ENCODE results near the gene FRS2. TPM values are rescaled to one million over a fixed set of nuclear protein-coding genes. Genes with fewer than 3 reads are reported as not detected.

The FRS2 gene
- total and polyA plus RNA-seq, 10 of the 15 experiments (the other 5 are each of a cell fraction or from before 2014, with no cell fraction given): 1.1 to 13.1 (median 5.9) TPM

DNA sequence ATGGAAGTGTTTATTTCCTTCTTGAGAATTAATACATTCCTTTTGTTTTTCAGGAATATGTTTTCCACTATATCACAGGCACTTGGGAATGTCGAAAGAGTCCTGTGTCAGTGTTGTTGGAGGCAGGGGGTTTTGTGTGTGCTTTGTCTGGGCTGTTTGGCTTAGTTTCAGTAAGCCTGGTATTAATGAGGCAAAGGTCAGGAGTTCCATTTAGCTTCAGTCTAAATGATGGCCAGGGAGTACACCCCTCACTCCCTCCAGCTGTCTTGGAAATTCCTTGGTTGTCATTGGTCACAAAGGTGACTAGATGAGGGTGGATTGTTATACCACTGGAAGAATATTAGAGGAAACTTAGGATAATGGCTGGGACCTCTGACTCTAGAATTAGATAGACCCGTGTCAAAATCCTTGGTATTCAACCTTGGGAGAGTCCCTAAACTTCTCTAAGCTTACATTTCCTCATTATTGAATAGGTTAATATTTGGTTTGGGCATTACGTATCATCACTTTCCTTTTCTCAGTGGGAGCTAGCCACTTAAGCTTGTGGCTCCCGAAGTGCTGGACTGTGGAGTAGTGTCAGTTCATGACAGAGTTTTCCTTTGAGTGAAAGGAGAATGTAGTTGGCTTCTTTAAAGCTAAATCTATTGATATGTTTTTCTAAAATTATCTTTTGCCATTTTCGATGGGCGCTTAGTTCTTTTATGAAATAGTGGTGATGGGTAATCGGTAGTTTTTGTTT, 5.2 kb downstream of the FRS2 start:
- peaks cover 78% of the 10 kb centered on the region for H3K79me2 ChIP-seq (ENCODE audit: control insufficient read depth, insufficient read depth, low read length)
- 97% methylated on average over 7 of the region's 7 CpGs for WGBS (ENCODE audit: insufficient coverage, insufficient replicate concordance, low lambda C conversion rate, missing lambda C conversion rate)
- H3K9ac ChIP-seq (ENCODE audit: control insufficient read depth, insufficient read depth, low read length): no peak overlapping the region
- no TSS peak for BruUV-seq (replicated peaks)
- no peak for DNase-seq (ENCODE audit: low read depth, low spot score)
- peak overlapping the region; percentile 30; the same call in 1 of the 2 replicates for H3K4me2 ChIP-seq (ENCODE audit: control insufficient read depth, insufficient read depth)
- RAD21 ChIA-PET (ENCODE audit: unreplicated experiment): interaction anchor here (2.7 kb wide), 1 partner anchor 96 kb away, joined by 8 read pairs; no protein-coding TSS in a partner anchor
- intact Hi-C loops (cut with micrococcal nuclease; ENCODE audit: unreplicated experiment): no loop called here
- H3K27me3 ChIP-seq (replicated peaks in 1 of 2; ENCODE audit: control insufficient read depth in 2 of 2, insufficient read depth in 2 of 2, low read length in 1 of 2): no peaks in the 10 kb centered on the region
- no peaks in the 10 kb centered on the region for H3K36me3 ChIP-seq (ENCODE audit: control insufficient read depth in 2 of 2, insufficient read depth in 2 of 2, low read length in 1 of 2)
- no peaks in the 10 kb centered on the region for H4K20me1 ChIP-seq (ENCODE audit: control insufficient read depth, insufficient read depth)
- no peak overlapping the region for H2AFZ ChIP-seq (ENCODE audit: control insufficient read depth, low read depth, low read length)
- H3K9me3 ChIP-seq (replicated peaks; ENCODE audit: control insufficient read depth, insufficient read depth, low read length): no peaks in the 10 kb centered on the region; the same call in 1 of the 3 replicates
- CTCF ChIA-PET: interaction anchor here (1.1 to 2.7 kb wide), 4 partner anchors 9 to 96 kb away, joined by 3 to 10 read pairs (median 4); no protein-coding TSS in a partner anchor
- H3K27ac ChIP-seq (ENCODE audit: control insufficient read depth, insufficient read depth): no peak overlapping the region
- TF ChIP-seq MEF2B (IDR thresholded peaks at IDR 0.05; ENCODE audit: partially characterized antibody, poor library complexity, severe bottlenecking): no peak
- no peaks in the 10 kb centered on the region for H3K4me1 ChIP-seq (ENCODE audit: control insufficient read depth, insufficient read depth, low read length)
- POLR2A ChIA-PET: interaction anchor here (1.0 kb wide), 1 partner anchor 12 kb away, joined by 3 read pairs; no protein-coding TSS in a partner anchor
- no peak for FAIRE-seq
- SMC1A ChIA-PET (ENCODE audit: uncharacterized antibody, unreplicated experiment): interaction anchor here (0.5 to 1.4 kb wide), 6 partner anchors 9 to 115 kb away, joined by 3 to 5 read pairs (median 4); no protein-coding TSS in a partner anchor
- no peak overlapping the region for H3K4me3 ChIP-seq
- in situ Hi-C loops (cut with MboI): no loop called here
- no peak for ATAC-seq

DNA sequence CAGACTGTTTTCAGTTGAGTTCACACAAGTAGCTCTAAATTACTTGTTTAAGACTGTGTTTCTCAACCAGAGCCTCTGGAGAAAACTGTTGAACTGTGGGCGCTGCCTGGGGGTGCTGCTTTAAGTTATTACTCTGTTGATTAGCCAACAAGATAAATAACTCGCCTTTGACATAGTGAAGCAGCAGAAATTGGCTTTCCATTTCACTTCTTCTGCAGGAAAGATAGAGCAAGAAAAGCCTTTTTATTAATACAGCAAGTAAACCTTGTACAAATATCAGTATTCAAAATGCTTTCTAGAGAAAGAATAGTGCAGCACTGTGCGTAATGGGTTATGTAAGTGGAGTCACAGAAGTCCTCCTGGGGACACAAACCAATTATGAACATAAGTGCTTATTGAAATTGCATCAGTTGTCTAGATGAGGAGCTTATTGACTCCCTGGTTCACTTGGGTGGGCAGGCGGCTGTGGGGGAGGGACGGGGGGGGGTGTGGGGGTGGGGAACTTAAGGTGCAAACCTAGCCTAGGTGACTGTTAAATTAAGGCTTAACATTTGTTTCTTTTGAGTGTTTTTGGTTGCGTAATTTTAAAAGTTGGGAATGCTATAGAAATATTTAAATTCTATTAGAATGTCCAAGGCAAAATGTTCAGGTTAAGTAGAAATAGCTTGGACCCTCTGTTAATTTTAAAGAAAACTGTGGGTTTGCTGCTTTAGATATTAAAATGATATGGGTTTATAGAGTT, 6.3 kb downstream of the FRS2 start:
- Histone ChIP-seq H3K4me3 (no peak overlapping the region), H3K79me2 (ENCODE audit: control insufficient read depth, insufficient read depth, low read length) (peaks cover 69% of the 10 kb centered on the region), H3K9me3 (replicated peaks; ENCODE audit: control insufficient read depth, insufficient read depth, low read length) (no peaks in the 10 kb centered on the region; the same call in 1 of the 3 replicates), H3K9ac (ENCODE audit: control insufficient read depth, insufficient read depth, low read length) (no peak overlapping the region), H4K20me1 (ENCODE audit: control insufficient read depth, insufficient read depth) (no peaks in the 10 kb centered on the region), H3K36me3 (ENCODE audit: control insufficient read depth in 2 of 2, insufficient read depth in 2 of 2, low read length in 1 of 2) (no peaks in the 10 kb centered on the region; a peak in 1 of 4 replicates), H3K4me2 (ENCODE audit: control insufficient read depth, insufficient read depth) (no peak overlapping the region; the same call in 1 of the 2 replicates), H3K27me3 (replicated peaks in 1 of 2; ENCODE audit: control insufficient read depth in 2 of 2, insufficient read depth in 2 of 2, low read length in 1 of 2) (no peaks in the 10 kb centered on the region), H3K27ac (ENCODE audit: control insufficient read depth, insufficient read depth) (no peak overlapping the region), H2AFZ (ENCODE audit: control insufficient read depth, low read depth, low read length) (no peak overlapping the region), H3K4me1 (ENCODE audit: control insufficient read depth, insufficient read depth, low read length) (no peaks in the 10 kb centered on the region)
- no peak for DNase-seq (ENCODE audit: low read depth, low spot score)
- ChIA-PET POLR2A (interaction anchor here (0.6 to 1.0 kb wide), 2 partner anchors 10 to 59 kb away, joined by 3 to 6 read pairs; no protein-coding TSS in a partner anchor), RAD21 (ENCODE audit: unreplicated experiment) (interaction anchor here (2.7 kb wide), 1 partner anchor 95 kb away, joined by 8 read pairs; no protein-coding TSS in a partner anchor), CTCF (interaction anchor here (1.1 to 2.7 kb wide), 3 partner anchors 8 to 93 kb away, joined by 3 to 10 read pairs (median 4); no protein-coding TSS in a partner anchor), SMC1A (ENCODE audit: uncharacterized antibody, unreplicated experiment) (interaction anchor here (1.1 to 1.2 kb wide), 2 partner anchors 10 to 52 kb away, joined by 3 read pairs; no protein-coding TSS in a partner anchor)
- no TSS peak for BruUV-seq (replicated peaks)
- 89% methylated on average over 6 of the region's 6 CpGs for WGBS (ENCODE audit: insufficient coverage, insufficient replicate concordance, low lambda C conversion rate, missing lambda C conversion rate)
- intact Hi-C loops (cut with micrococcal nuclease; ENCODE audit: unreplicated experiment) (no loop called here), in situ Hi-C loops (cut with MboI) (no loop called here)
- ATAC-seq: no peak
- FAIRE-seq: no peak
- TF ChIP-seq RB1 (IDR thresholded peaks at IDR 0.05; ENCODE audit: borderline replicate concordance): no peak
- TF ChIP-seq ZNF274 (IDR thresholded peaks at IDR 0.05; ENCODE audit: insufficient read depth, insufficient read length): no peak
- TF ChIP-seq CHD2 (IDR thresholded peaks at IDR 0.05; ENCODE audit: borderline replicate concordance, low read depth, low read length): no peak
- TF ChIP-seq RAD21 (IDR thresholded peaks at IDR 0.05; ENCODE audit: insufficient read depth, low read depth, low read length): no peak
- no peak for TF ChIP-seq MXI1 (IDR thresholded peaks at IDR 0.05; ENCODE audit: low read depth, low read length)
- no peak for TF ChIP-seq IKZF1 (conservative IDR thresholded peaks at IDR 0.05)
- TF ChIP-seq SMAD1 (IDR thresholded peaks at IDR 0.05; ENCODE audit: low read depth, partially characterized antibody): no peak
- TF ChIP-seq PAX8 (IDR thresholded peaks at IDR 0.05): no peak
- TF ChIP-seq, protein P1, sequence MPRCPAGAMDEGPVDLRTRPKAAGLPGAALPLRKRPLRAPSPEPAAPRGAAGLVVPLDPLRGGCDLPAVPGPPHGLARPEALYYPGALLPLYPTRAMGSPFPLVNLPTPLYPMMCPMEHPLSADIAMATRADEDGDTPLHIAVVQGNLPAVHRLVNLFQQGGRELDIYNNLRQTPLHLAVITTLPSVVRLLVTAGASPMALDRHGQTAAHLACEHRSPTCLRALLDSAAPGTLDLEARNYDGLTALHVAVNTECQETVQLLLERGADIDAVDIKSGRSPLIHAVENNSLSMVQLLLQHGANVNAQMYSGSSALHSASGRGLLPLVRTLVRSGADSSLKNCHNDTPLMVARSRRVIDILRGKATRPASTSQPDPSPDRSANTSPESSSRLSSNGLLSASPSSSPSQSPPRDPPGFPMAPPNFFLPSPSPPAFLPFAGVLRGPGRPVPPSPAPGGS (IDR thresholded peaks at IDR 0.05; ENCODE audit: borderline replicate concordance, insufficient read depth, low read depth, low read length, poor library complexity, severe bottlenecking): no peak
- TF ChIP-seq, protein P2, sequence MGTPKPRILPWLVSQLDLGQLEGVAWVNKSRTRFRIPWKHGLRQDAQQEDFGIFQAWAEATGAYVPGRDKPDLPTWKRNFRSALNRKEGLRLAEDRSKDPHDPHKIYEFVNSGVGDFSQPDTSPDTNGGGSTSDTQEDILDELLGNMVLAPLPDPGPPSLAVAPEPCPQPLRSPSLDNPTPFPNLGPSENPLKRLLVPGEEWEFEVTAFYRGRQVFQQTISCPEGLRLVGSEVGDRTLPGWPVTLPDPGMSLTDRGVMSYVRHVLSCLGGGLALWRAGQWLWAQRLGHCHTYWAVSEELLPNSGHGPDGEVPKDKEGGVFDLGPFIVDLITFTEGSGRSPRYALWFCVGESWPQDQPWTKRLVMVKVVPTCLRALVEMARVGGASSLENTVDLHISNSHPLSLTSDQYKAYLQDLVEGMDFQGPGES (IDR thresholded peaks at IDR 0.05): no peak
- TF ChIP-seq SMAD5 (IDR thresholded peaks at IDR 0.05; ENCODE audit: low read depth): no peak

Measured in GM12878 (cell line).